CD4-positive, CD25-positive, alpha-beta regulatory T cell (primary cell): ENCODE measurements around the gene RFC2. TPM values are rescaled to one million over a fixed set of nuclear protein-coding genes. Genes with fewer than 3 reads are reported as not detected.

Experiments
- ATAC-seq, 2 donors: fragments of 150-1000 bp; cut with Tn5 transposase; one replicate each; pipeline ENCODE4 v1.10.0; 2021; ENCODE audit warnings: low read depth in 2 of 2, moderate number of reproducible peaks in 2 of 2, moderate library complexity in 1 of 2
- DNase-seq, 3 donors: peaks; one replicate each; pipeline versions ENCODE4 v3.0.0 to v3.0.0-alpha.2; 2012 to 2022; ENCODE audit warnings: mixed read lengths in 1 of 3
- H3K27ac ChIP-seq: one replicate; pipeline ENCODE4 v1.7.0; 2013; ENCODE audit warnings: mild to moderate bottlenecking, low read length; ENCODE audit not compliant: insufficient read depth, poor library complexity, severe bottlenecking
- H3K27me3 ChIP-seq: one replicate; pipeline ENCODE4 v1.7.0; 2013; ENCODE audit warnings: low read length; ENCODE audit not compliant: control insufficient read depth, insufficient read depth
- H3K36me3 ChIP-seq: one replicate; pipeline ENCODE4 v1.7.0; 2013; ENCODE audit warnings: mild to moderate bottlenecking, low read length, moderate library complexity; ENCODE audit not compliant: control insufficient read depth, insufficient read depth
- H3K4me1 ChIP-seq: 2 replicates; pipeline ENCODE4 v1.7.0; 2013; ENCODE audit warnings: mild to moderate bottlenecking, low read length; ENCODE audit not compliant: insufficient read depth, control insufficient read depth, poor library complexity, severe bottlenecking
- H3K4me3 ChIP-seq: one replicate; pipeline ENCODE4 v1.7.0; 2013; ENCODE audit warnings: low read depth, mild to moderate bottlenecking, low read length, moderate library complexity
- H3K9me3 ChIP-seq, 2 experiments: 1 replicate in 1 of 2; 2 replicates in 1 of 2; pipeline ENCODE4 v1.7.0; 2013; ENCODE audit warnings: low read length in 2 of 2, mild to moderate bottlenecking in 1 of 2, moderate library complexity in 1 of 2; ENCODE audit not compliant: control insufficient read depth in 2 of 2
- H3K27ac Mint-ChIP-seq, 3 donors: one replicate each; pipeline ENCODE4 v1.8.0; 2020 to 2022; ENCODE audit warnings: mild to moderate bottlenecking in 3 of 3, mixed read lengths in 3 of 3, moderate library complexity in 2 of 3
- H3K27me3 Mint-ChIP-seq: one replicate; pipeline ENCODE4 v1.8.0; 2022; ENCODE audit warnings: mild to moderate bottlenecking, mixed read lengths
- H3K36me3 Mint-ChIP-seq: one replicate; pipeline ENCODE4 v1.8.0; 2020; ENCODE audit warnings: mixed read lengths
- H3K4me1 Mint-ChIP-seq, 4 donors: one replicate each; pipeline ENCODE4 v1.8.0; 2020 to 2022; ENCODE audit warnings: mixed read lengths in 4 of 4, mild to moderate bottlenecking in 1 of 4
- H3K4me3 Mint-ChIP-seq, 4 donors: one replicate each; pipeline ENCODE4 v1.8.0; 2020 to 2022; ENCODE audit warnings: mild to moderate bottlenecking in 4 of 4, mixed read lengths in 4 of 4, moderate library complexity in 3 of 4
- H3K9me3 Mint-ChIP-seq, 7 donors: one replicate each; pipeline ENCODE4 v1.8.0; 2020 to 2022; ENCODE audit warnings: mixed read lengths in 7 of 7, mild to moderate bottlenecking in 3 of 7, moderate library complexity in 2 of 7
- polyA plus RNA-seq, 4 donors: library from polyadenylated mRNA; unstranded; fragments of 300-500 nt; fragmentation: Illumina TruSeq; gene quantifications; one replicate each; pipeline ENCODE4 v1.2.3, GENCODE V29; 2021
- total RNA-seq: library from RNA; stranded (reverse); gene quantifications from one replicate; pipeline ENCODE4 v1.2.3, GENCODE V29; 2022

RFC2 gene
- total and polyA plus RNA-seq, 5 donors from 2014 or later = 15.8 to 33.8 (median 26.7) TPM

DNA sequence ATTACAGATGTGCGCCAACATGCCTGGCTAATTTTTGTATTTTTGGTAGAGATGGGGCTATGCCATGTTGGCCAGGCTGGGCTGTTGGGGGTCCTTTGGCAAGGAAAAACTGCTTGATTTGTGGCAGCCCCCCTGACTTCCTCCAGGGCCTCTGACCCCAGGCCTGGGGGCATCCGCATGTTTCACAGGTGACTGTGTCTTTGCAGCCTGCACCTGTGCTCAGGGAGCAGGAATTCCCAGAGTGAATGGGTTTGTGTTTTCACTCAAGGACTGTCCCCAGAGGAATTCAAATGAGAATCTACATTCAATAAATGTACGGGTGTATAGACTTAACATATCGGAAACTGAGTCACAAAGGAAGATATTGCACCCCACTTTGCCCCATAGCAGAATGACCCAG lies 23.4 kb upstream of the RFC2 start:
- H3K27ac ChIP-seq = no peak overlapping the region
- Mint-ChIP-seq H3K9me3 (no peaks in the 10 kb centered on the region), H3K36me3 (no peaks in the 10 kb centered on the region), H3K27ac (no peak overlapping the region), H3K4me1 (no peaks in the 10 kb centered on the region), H3K4me3 (no peak overlapping the region), H3K27me3 (peaks cover 4% of the 10 kb centered on the region)
- no peaks in the 10 kb centered on the region for H3K9me3 ChIP-seq
- no peak for DNase-seq
- no peaks in the 10 kb centered on the region for H3K4me1 ChIP-seq
- no peak overlapping the region for H3K4me3 ChIP-seq
- H3K27me3 ChIP-seq = no peaks in the 10 kb centered on the region
- no peaks in the 10 kb centered on the region for H3K36me3 ChIP-seq
- ATAC-seq = no peak

DNA sequence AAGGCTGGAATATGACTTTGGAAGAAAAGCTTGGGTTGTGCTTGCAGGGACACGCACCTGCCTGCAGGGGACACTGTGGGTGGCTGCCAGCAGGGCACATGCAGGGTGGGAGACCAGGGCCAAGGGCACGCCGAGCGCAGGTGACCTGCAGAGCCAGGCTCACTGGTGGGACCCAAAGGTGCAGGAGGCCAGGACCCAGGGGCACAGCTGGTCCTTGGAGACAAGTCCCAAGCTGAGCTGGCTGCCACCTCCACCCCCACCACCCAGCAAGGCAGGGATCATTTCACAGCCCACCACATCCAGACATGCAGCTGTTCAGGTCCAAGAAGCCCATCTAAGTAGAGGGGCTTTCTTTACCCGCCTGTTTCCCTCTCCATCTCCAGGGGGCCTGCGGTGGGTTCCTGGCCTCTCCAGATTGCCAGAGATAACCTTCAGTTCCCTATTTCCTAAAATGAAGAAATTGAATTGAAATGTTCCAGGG lies 21.2 kb upstream of the RFC2 start:
- no peak overlapping the region for H3K4me3 Mint-ChIP-seq
- H3K9me3 ChIP-seq = no peaks in the 10 kb centered on the region
- peaks cover 0 to 6% (median 0%) of the 10 kb centered on the region in 4 donors for H3K4me1 Mint-ChIP-seq
- H3K9me3 Mint-ChIP-seq = no peaks in the 10 kb centered on the region
- no peaks in the 10 kb centered on the region for H3K36me3 ChIP-seq
- ATAC-seq (no peak), DNase-seq (no peak)
- no peaks in the 10 kb centered on the region for H3K27me3 ChIP-seq
- H3K4me1 ChIP-seq = no peaks in the 10 kb centered on the region
- H3K36me3 Mint-ChIP-seq = no peaks in the 10 kb centered on the region
- H3K27ac Mint-ChIP-seq = peak overlapping the region in 1 of 3 donors; percentile 32
- no peak overlapping the region for H3K27ac ChIP-seq
- H3K4me3 ChIP-seq = no peak overlapping the region
- peaks cover 16% of the 10 kb centered on the region for H3K27me3 Mint-ChIP-seq

DNA sequence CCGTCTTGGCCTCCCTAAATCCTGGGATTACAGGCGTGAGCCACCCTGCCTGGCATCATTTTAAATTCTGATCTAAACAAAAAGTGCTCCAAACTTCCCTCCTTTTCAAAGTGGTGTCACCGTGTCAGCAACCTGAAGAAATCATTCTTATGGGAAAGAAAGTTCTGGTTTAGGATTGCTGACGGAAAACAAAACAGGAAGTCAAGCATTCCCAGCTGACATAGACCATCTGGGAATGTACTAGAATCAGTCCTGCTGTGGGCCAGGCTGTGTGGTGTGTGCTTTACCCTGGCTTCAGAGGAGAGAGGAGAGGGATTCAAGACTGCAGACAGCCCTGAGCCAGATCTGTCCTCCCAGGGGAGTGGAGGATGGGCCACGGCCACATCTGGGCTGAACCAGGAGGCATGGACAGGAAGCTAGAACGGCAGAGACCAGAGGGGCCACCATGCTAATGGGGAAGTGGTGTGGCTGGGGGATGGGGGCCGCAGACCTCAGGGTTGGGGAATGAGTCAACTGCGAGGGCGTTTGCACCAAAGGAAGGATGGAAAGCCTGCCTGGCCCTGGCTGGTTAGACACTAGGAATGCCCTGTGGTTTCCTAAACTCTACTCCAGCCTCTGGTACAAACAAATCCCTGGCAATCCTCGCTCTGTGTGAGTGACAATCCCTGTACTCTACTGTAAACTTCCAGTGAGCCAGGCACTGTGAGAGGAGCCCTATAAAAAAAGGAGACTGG lies 18.3 kb upstream of the RFC2 start:
- Histone ChIP-seq H3K27ac (no peak overlapping the region), H3K36me3 (no peaks in the 10 kb centered on the region), H3K4me1 (peaks cover 5% of the 10 kb centered on the region), H3K27me3 (no peaks in the 10 kb centered on the region), H3K4me3 (no peak overlapping the region), H3K9me3 (no peaks in the 10 kb centered on the region)
- H3K27ac Mint-ChIP-seq = no peak overlapping the region
- no peaks in the 10 kb centered on the region for H3K36me3 Mint-ChIP-seq
- peak in 1 of 3 donors; percentile 16 for DNase-seq
- H3K4me1 Mint-ChIP-seq = peaks cover 0 to 6% (median 2%) of the 10 kb centered on the region in 4 donors
- ATAC-seq = peak; percentile 27 to 36
- peak overlapping the region in 1 of 4 donors; percentile 54 for H3K4me3 Mint-ChIP-seq
- peaks cover 35% of the 10 kb centered on the region for H3K27me3 Mint-ChIP-seq
- H3K9me3 Mint-ChIP-seq = no peaks in the 10 kb centered on the region

DNA sequence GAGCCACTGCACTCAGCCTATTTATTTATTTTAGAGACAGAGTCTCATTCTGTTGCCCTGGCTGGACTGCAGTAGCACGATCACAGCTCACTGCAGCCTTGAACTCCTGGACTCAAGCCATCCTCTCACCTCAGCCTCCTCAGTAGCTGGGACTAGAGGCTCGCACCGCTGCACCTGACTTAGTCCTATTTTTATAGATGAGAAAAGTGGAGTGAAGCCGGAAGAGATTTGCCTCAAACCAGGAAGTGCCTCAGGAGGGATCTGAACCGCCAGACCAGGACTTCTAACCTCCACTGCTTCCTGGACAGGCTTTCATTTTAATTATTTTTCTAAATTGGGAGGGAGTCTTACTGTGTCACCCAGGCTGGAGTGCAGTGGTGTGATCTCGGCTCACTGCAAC lies 17.5 kb upstream of the RFC2 start:
- no peaks in the 10 kb centered on the region for H3K36me3 Mint-ChIP-seq
- H3K27me3 ChIP-seq = no peaks in the 10 kb centered on the region
- peak overlapping the region in 1 of 3 donors; percentile 90 for H3K27ac Mint-ChIP-seq
- ATAC-seq (no peak), DNase-seq (no peak)
- no peaks in the 10 kb centered on the region for H3K36me3 ChIP-seq
- no peak overlapping the region for H3K4me3 ChIP-seq
- H3K9me3 Mint-ChIP-seq = no peaks in the 10 kb centered on the region
- no peaks in the 10 kb centered on the region for H3K9me3 ChIP-seq
- peaks cover 5% of the 10 kb centered on the region for H3K4me1 ChIP-seq
- H3K27me3 Mint-ChIP-seq = peaks cover 33% of the 10 kb centered on the region
- peaks cover 0 to 6% (median 2%) of the 10 kb centered on the region in 4 donors for H3K4me1 Mint-ChIP-seq
- no peak overlapping the region for H3K27ac ChIP-seq
- H3K4me3 Mint-ChIP-seq = peak overlapping the region in 1 of 4 donors; percentile 19

DNA sequence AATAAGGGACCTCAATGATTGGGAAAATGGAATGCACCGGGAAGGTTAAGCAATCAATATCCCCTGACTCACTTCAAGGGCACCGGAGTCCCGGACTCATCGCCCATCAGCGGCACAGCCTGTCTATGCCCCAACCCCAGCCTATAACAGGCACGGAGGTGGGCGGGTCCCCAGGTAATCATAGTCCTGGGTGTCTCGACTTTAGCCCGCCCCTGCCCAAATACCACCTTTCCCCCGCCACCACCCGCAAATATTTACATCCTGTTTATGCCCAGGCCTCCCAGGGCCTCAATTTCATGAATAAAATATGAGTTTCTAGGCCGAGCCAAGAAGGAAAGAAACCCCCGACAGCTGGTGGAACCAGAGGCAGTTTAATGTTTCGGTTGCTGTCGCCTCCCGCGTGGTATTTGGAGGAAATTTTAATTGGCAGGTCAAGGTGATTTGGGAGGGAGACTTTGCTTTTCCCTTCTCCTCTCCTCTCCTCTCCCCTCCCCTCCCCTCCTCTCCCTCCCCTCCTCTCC lies 15.6 kb upstream of the RFC2 start:
- peak; percentile 43 to 79 (median 67) for DNase-seq
- Mint-ChIP-seq H3K4me3 (peak overlapping the region; percentile 89 to 92 (median 91)), H3K36me3 (no peaks in the 10 kb centered on the region), H3K27ac (peak overlapping the region in 1 of 3 donors; percentile 43), H3K4me1 (peaks cover 0 to 6% (median 2%) of the 10 kb centered on the region in 4 donors), H3K27me3 (peaks cover 35% of the 10 kb centered on the region), H3K9me3 (no peaks in the 10 kb centered on the region)
- Histone ChIP-seq H3K9me3 (no peaks in the 10 kb centered on the region), H3K27me3 (no peaks in the 10 kb centered on the region), H3K4me1 (peaks cover 5% of the 10 kb centered on the region), H3K27ac (no peak overlapping the region), H3K4me3 (peak overlapping the region; percentile 69), H3K36me3 (no peaks in the 10 kb centered on the region)
- peak; percentile 71 to 76 for ATAC-seq

DNA sequence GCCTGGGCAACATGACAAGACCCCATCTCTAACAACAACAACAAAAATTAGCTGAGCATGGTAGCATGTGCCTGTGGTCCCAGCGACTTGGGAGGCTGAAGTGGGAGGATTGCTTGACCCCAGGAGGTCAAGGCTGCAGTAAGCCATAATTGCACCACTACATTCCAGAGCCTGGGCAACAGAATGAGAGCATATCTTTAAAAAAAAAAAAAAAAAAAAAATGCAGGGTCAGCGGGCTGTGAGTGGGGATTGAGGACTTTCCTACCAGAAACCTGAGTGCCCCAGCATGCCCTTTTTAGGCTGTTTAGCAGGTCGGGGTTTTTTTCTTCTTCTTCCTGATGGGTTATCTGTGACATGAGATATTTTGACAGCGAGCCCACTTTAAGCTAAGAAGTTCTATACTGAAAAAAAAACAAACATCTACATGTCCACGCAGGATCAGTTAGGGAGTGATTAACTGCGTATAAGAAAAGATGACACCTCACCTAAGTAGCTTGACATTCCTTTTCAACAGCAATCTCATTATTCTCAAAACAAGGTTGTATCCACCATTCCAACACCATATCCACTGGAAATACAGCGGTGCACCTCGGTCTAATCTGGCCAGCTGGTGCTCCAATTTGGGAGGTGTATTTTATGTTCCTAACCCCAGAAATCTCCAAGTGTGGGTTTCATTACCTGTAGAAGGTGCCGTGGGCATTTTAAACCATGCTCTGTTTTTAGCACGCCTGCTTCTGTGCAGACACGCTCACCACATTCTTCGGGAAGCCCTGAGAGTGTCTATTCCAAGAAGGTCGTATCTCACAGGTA lies 13.8 kb upstream of the RFC2 start:
- Histone ChIP-seq H3K36me3 (no peaks in the 10 kb centered on the region), H3K9me3 (no peaks in the 10 kb centered on the region), H3K27ac (no peak overlapping the region), H3K27me3 (no peaks in the 10 kb centered on the region), H3K4me3 (no peak overlapping the region), H3K4me1 (peaks cover 5% of the 10 kb centered on the region)
- Mint-ChIP-seq H3K27me3 (peaks cover 44% of the 10 kb centered on the region), H3K27ac (no peak overlapping the region), H3K9me3 (no peaks in the 10 kb centered on the region), H3K36me3 (no peaks in the 10 kb centered on the region), H3K4me3 (peak overlapping the region in 2 of 4 donors; percentile 33 to 51), H3K4me1 (peaks cover 0 to 6% (median 2%) of the 10 kb centered on the region in 4 donors)
- ATAC-seq = no peak
- no peak for DNase-seq

DNA sequence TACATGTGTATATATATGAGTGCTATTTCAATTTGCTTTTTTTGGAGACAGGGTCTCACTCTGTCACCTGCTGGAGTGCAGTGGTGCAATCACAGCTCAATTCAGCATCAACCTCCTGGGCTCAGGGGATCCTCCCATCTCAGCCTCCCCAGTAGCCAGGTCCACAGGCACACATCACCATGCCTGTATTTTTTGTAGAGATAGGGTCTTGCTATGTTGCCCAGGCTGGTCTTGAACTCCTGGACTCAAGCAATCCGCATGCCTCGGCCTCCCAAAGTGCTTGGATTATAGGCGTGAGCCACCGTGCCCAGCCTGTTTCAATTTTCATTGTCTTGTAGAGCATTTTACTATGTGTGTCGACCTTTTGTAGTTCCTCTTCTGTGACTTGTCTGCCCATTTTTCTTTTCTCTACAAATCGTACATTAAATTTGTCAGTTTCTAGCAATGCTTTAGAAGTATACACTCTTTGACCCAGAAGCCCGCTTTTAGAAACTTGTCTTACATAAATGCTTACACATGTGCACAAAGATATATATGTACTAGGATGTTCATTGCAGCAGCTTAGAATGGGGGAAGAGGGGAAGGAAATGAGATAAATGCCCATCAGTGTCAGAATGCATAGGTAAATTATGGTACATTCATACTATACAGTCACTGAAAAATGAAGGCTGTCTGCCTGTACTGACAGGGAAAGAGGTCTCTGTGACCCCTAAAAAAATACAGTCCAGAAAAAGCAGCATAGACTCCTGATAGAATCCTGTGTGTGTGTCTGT lies 12.2 kb upstream of the RFC2 start:
- Histone ChIP-seq H3K27ac (no peak overlapping the region), H3K27me3 (no peaks in the 10 kb centered on the region), H3K4me1 (peaks cover 5% of the 10 kb centered on the region), H3K9me3 (no peaks in the 10 kb centered on the region), H3K4me3 (no peak overlapping the region), H3K36me3 (no peaks in the 10 kb centered on the region)
- ATAC-seq = no peak
- no peak for DNase-seq
- Mint-ChIP-seq H3K4me3 (no peak overlapping the region), H3K27ac (no peak overlapping the region), H3K36me3 (no peaks in the 10 kb centered on the region), H3K27me3 (peaks cover 39% of the 10 kb centered on the region), H3K9me3 (no peaks in the 10 kb centered on the region), H3K4me1 (peaks cover 0 to 4% (median 0%) of the 10 kb centered on the region in 4 donors)
